Measurements from ENCODE around the gene R3HCC1L.

The R3HCC1L gene

GRCh38 chr10:98285416-98285815 lies 151.0 kb downstream of the R3HCC1L start:
- TF ChIP-seq CTCF (IDR thresholded peaks at IDR 0.05; ENCODE audit: low read depth, low read length, poor library complexity, severe bottlenecking), result no peak
- TF ChIP-seq EZH2phosphoT487 (IDR thresholded peaks at IDR 0.05; ENCODE audit: borderline replicate concordance, low read length), result no peak
- H3K27ac ChIP-seq (ENCODE audit: low read depth, low read length), result no peak overlapping the region
- H3F3A ChIP-seq (ENCODE audit: control insufficient read depth, insufficient read depth), result no peaks in the 10 kb centered on the region
- no peaks in the 10 kb centered on the region for H3K4me1 ChIP-seq (ENCODE audit: control insufficient read depth, low read length)
- H3K4me2 ChIP-seq (ENCODE audit: low read length), result no peak overlapping the region
- H3K9me3 ChIP-seq (ENCODE audit: control insufficient read depth, insufficient read depth, low read length), result no peaks in the 10 kb centered on the region
- no peaks in the 10 kb centered on the region for H3K9me2 ChIP-seq (replicated peaks; ENCODE audit: control insufficient read depth, low read length)
- H3K27me3 ChIP-seq (ENCODE audit: control insufficient read depth, low read length), result peaks cover 31% of the 10 kb centered on the region
- no peaks in the 10 kb centered on the region for H3K36me3 ChIP-seq (ENCODE audit: control insufficient read depth, low read length)
- H3K4me3 ChIP-seq (ENCODE audit: low read length), result no peak overlapping the region
- no peaks in the 10 kb centered on the region for H3K79me2 ChIP-seq (ENCODE audit: control insufficient read depth, low read length)
- H4K20me1 ChIP-seq (ENCODE audit: control insufficient read depth, insufficient read depth, low read depth, low read length), result no peaks in the 10 kb centered on the region

GRCh38 chr10:98286419-98286818 lies 152.0 kb downstream of the R3HCC1L start:
- Histone ChIP-seq H3K4me1 (ENCODE audit: control insufficient read depth, low read length) (no peaks in the 10 kb centered on the region), H3K9me3 (ENCODE audit: control insufficient read depth, insufficient read depth, low read length) (no peaks in the 10 kb centered on the region), H3K79me2 (ENCODE audit: control insufficient read depth, low read length) (no peaks in the 10 kb centered on the region), H3F3A (ENCODE audit: control insufficient read depth, insufficient read depth) (no peaks in the 10 kb centered on the region), H3K4me3 (ENCODE audit: low read length) (no peak overlapping the region), H3K27me3 (ENCODE audit: control insufficient read depth, low read length) (peaks cover 32% of the 10 kb centered on the region), H3K36me3 (ENCODE audit: control insufficient read depth, low read length) (no peaks in the 10 kb centered on the region), H3K4me2 (ENCODE audit: low read length) (no peak overlapping the region), H3K9me2 (replicated peaks; ENCODE audit: control insufficient read depth, low read length) (no peaks in the 10 kb centered on the region), H3K27ac (ENCODE audit: low read depth, low read length) (no peak overlapping the region), H4K20me1 (ENCODE audit: control insufficient read depth, insufficient read depth, low read depth, low read length) (no peaks in the 10 kb centered on the region)
- TF ChIP-seq EZH2phosphoT487 (IDR thresholded peaks at IDR 0.05; ENCODE audit: borderline replicate concordance, low read length), result no peak
- TF ChIP-seq CTCF (IDR thresholded peaks at IDR 0.05; ENCODE audit: low read depth, low read length, poor library complexity, severe bottlenecking), result no peak

- H3K79me2 ChIP-seq (ENCODE audit: control insufficient read depth, low read length), result no peaks in the 10 kb centered on the region
- no peaks in the 10 kb centered on the region for H4K20me1 ChIP-seq (ENCODE audit: control insufficient read depth, insufficient read depth, low read depth, low read length)
- no peak overlapping the region for H3K27ac ChIP-seq (ENCODE audit: low read depth, low read length)
- no peaks in the 10 kb centered on the region for H3K36me3 ChIP-seq (ENCODE audit: control insufficient read depth, low read length)
- H3K4me2 ChIP-seq (ENCODE audit: low read length), result no peak overlapping the region
- no peaks in the 10 kb centered on the region for H3F3A ChIP-seq (ENCODE audit: control insufficient read depth, insufficient read depth)
- H3K27me3 ChIP-seq (ENCODE audit: control insufficient read depth, low read length), result peaks cover 27% of the 10 kb centered on the region
- no peaks in the 10 kb centered on the region for H3K9me3 ChIP-seq (ENCODE audit: control insufficient read depth, insufficient read depth, low read length)
- TF ChIP-seq EZH2phosphoT487 (IDR thresholded peaks at IDR 0.05; ENCODE audit: borderline replicate concordance, low read length) (no peak), CTCF (IDR thresholded peaks at IDR 0.05; ENCODE audit: low read depth, low read length, poor library complexity, severe bottlenecking) (no peak)
- H3K4me3 ChIP-seq (ENCODE audit: low read length), result no peak overlapping the region
- no peaks in the 10 kb centered on the region for H3K9me2 ChIP-seq (replicated peaks; ENCODE audit: control insufficient read depth, low read length)
- H3K4me1 ChIP-seq (ENCODE audit: control insufficient read depth, low read length), result no peaks in the 10 kb centered on the region
Observed at GRCh38 chr10:98287321-98287720, 152.9 kb downstream of the R3HCC1L start.

- no peaks in the 10 kb centered on the region for H3K79me2 ChIP-seq (ENCODE audit: control insufficient read depth, low read length)
- H3K9me2 ChIP-seq (replicated peaks; ENCODE audit: control insufficient read depth, low read length), result no peaks in the 10 kb centered on the region
- H3K4me1 ChIP-seq (ENCODE audit: control insufficient read depth, low read length), result no peaks in the 10 kb centered on the region
- H3K4me2 ChIP-seq (ENCODE audit: low read length), result no peak overlapping the region
- H3K36me3 ChIP-seq (ENCODE audit: control insufficient read depth, low read length), result no peaks in the 10 kb centered on the region
- H3K4me3 ChIP-seq (ENCODE audit: low read length), result no peak overlapping the region
- H3F3A ChIP-seq (ENCODE audit: control insufficient read depth, insufficient read depth), result no peaks in the 10 kb centered on the region
- TF ChIP-seq EZH2phosphoT487 (IDR thresholded peaks at IDR 0.05; ENCODE audit: borderline replicate concordance, low read length) (no peak), CTCF (IDR thresholded peaks at IDR 0.05; ENCODE audit: low read depth, low read length, poor library complexity, severe bottlenecking) (no peak)
- H3K27me3 ChIP-seq (ENCODE audit: control insufficient read depth, low read length), result peaks cover 18% of the 10 kb centered on the region
- no peaks in the 10 kb centered on the region for H3K9me3 ChIP-seq (ENCODE audit: control insufficient read depth, insufficient read depth, low read length)
- H4K20me1 ChIP-seq (ENCODE audit: control insufficient read depth, insufficient read depth, low read depth, low read length), result no peaks in the 10 kb centered on the region
- no peak overlapping the region for H3K27ac ChIP-seq (ENCODE audit: low read depth, low read length)
Observed at GRCh38 chr10:98289802-98290209, 155.3 kb downstream of the R3HCC1L start.

Data from DOHH2 (cell line).